Measurements from ENCODE around the gene PTPRN2. TPM values are rescaled to one million over a fixed set of nuclear protein-coding genes. Genes with fewer than 3 reads are reported as not detected.

The PTPRN2 gene
- total RNA-seq, 2 experiments from 2014 or later: 0.70 TPM; not detected in 1

DNA sequence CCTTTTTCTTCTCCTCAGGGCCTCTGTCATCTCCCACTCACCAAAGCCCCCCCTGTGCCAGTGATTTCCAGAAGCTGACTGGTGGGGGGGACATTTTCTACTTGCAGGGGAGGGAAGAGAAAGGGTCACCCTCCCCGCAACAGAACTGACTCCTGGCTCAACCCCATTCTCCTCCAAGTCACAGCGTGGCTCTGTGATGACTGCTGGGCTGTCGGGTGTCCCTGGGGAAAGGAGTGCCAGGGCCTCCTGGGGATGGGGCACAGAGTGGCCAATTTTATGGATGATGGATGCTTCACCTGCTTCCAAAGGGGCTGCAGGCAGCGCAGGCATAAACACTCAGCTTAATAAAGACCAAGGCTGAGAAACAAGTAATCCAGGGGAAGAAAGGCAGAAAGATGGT lies 523.0 kb downstream of the PTPRN2 start:
- intact Hi-C loops (cut with micrococcal nuclease; ENCODE audit: unreplicated experiment): no loop called here
- no peaks in the 10 kb centered on the region for H3K9me2 ChIP-seq (ENCODE audit: insufficient read depth, low read length)
- no peak overlapping the region for H2AFZ ChIP-seq (ENCODE audit: low read length)
- ChIA-PET CTCF (ENCODE audit: unreplicated experiment) (no interaction called here), POLR2A (no interaction called here)
- no peak overlapping the region for H3K4me2 ChIP-seq (ENCODE audit: low read length)
- TF ChIP-seq, protein P1, sequence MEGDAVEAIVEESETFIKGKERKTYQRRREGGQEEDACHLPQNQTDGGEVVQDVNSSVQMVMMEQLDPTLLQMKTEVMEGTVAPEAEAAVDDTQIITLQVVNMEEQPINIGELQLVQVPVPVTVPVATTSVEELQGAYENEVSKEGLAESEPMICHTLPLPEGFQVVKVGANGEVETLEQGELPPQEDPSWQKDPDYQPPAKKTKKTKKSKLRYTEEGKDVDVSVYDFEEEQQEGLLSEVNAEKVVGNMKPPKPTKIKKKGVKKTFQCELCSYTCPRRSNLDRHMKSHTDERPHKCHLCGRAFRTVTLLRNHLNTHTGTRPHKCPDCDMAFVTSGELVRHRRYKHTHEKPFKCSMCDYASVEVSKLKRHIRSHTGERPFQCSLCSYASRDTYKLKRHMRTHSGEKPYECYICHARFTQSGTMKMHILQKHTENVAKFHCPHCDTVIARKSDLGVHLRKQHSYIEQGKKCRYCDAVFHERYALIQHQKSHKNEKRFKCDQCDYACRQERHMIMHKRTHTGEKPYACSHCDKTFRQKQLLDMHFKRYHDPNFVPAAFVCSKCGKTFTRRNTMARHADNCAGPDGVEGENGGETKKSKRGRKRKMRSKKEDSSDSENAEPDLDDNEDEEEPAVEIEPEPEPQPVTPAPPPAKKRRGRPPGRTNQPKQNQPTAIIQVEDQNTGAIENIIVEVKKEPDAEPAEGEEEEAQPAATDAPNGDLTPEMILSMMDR (conservative IDR thresholded peaks at IDR 0.05; ENCODE audit: low read length): no peak
- no peak for TF ChIP-seq EZH2phosphoT487 (IDR thresholded peaks at IDR 0.05; ENCODE audit: borderline replicate concordance, low read depth, low read length)
- H3K9me3 ChIP-seq (ENCODE audit: low read length): no peaks in the 10 kb centered on the region
- H3K27ac ChIP-seq (ENCODE audit: low read depth, low read length, poor library complexity, severe bottlenecking): no peak overlapping the region
- H4K20me1 ChIP-seq (ENCODE audit: insufficient read depth, low read length): no peaks in the 10 kb centered on the region
- no peaks in the 10 kb centered on the region for H3K79me2 ChIP-seq (ENCODE audit: insufficient read depth, low read depth, low read length)
- no peaks in the 10 kb centered on the region for H3K4me1 ChIP-seq (ENCODE audit: insufficient read depth, low read length, poor library complexity, severe bottlenecking)
- no peak for DNase-seq (ENCODE audit: low spot score)
- no peak overlapping the region for H3K4me3 ChIP-seq (ENCODE audit: low read depth, low read length, poor library complexity, severe bottlenecking)
- H3K36me3 ChIP-seq (ENCODE audit: insufficient read depth, low read length): no peaks in the 10 kb centered on the region
- BruUV-seq (replicated peaks): no TSS peak

DNA sequence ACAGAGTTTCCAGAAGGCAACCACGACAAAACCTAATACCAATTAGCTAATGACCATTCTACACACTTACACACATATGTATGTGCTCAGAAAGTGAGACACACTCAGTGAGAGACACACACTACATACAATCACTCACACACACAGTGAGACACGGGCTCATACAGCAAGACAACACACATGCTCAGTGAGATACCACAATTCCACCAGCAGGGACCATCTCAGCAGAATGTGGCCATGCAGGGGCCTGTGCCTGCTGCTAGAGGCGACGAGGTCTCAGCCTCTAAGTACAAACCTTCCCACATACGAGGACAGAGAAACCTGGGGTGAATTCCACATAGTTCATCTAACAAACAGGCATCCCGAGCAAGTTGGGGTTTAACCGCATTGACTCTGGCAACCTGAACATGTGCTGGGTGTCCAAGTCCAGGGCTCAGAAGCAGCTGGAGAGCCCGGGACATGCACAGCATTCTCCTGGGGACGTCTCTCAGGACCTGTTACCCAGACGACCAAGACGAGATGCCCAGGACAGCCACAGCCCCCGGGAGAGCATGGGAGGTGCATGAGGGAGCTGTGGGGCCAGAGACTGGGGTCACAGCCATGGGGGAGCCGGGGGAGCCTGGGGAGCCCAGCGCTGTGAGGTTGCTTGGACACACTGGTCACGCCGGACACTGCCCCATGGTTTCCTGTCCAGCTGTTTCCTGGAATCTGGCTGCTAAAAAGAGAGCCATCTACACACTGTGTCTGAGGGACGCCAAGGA lies 523.6 kb downstream of the PTPRN2 start:
- Histone ChIP-seq H3K4me1 (ENCODE audit: insufficient read depth, low read length, poor library complexity, severe bottlenecking) (no peaks in the 10 kb centered on the region), H3K79me2 (ENCODE audit: insufficient read depth, low read depth, low read length) (no peaks in the 10 kb centered on the region), H3K27ac (ENCODE audit: low read depth, low read length, poor library complexity, severe bottlenecking) (no peak overlapping the region), H4K20me1 (ENCODE audit: insufficient read depth, low read length) (no peaks in the 10 kb centered on the region), H3K4me2 (ENCODE audit: low read length) (no peak overlapping the region), H3K9me3 (ENCODE audit: low read length) (no peaks in the 10 kb centered on the region), H3K4me3 (ENCODE audit: low read depth, low read length, poor library complexity, severe bottlenecking) (no peak overlapping the region), H3K9me2 (ENCODE audit: insufficient read depth, low read length) (no peaks in the 10 kb centered on the region), H3K36me3 (ENCODE audit: insufficient read depth, low read length) (no peaks in the 10 kb centered on the region), H2AFZ (ENCODE audit: low read length) (no peak overlapping the region)
- intact Hi-C loops (cut with micrococcal nuclease; ENCODE audit: unreplicated experiment): no loop called here
- POLR2A ChIA-PET: no interaction called here
- TF ChIP-seq, protein P1 (conservative IDR thresholded peaks at IDR 0.05; ENCODE audit: low read length): no peak
- TF ChIP-seq EZH2phosphoT487 (IDR thresholded peaks at IDR 0.05; ENCODE audit: borderline replicate concordance, low read depth, low read length): no peak
- no TSS peak for BruUV-seq (replicated peaks)
- DNase-seq (ENCODE audit: low spot score): no peak
- CTCF ChIA-PET (ENCODE audit: unreplicated experiment): no interaction called here

DNA sequence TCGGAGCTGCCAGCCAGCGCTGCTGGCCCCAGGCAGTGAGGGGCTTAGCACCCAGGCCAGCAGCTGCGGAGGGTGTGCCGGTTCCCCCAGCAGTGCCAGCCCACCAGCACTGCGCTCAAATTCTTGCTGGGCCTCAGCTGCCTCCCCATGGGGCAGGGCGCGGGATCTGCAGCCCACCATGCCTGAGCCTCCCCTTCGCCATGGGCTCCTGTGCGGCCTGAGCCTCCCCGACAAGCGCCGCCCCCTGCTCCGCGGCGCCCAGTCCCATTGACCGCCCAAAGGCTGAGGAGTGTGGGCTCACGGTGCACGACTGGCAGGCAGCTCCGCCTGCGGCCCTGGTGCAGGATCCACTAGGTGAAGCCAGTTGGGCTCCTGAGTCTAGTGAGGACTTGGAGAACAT lies 525.0 kb downstream of the PTPRN2 start:
- no peak for DNase-seq (ENCODE audit: low spot score)
- ChIA-PET CTCF (ENCODE audit: unreplicated experiment) (no interaction called here), POLR2A (no interaction called here)
- Histone ChIP-seq H2AFZ (ENCODE audit: low read length) (no peak overlapping the region), H3K4me3 (ENCODE audit: low read depth, low read length, poor library complexity, severe bottlenecking) (no peak overlapping the region), H3K4me2 (ENCODE audit: low read length) (no peak overlapping the region), H3K4me1 (ENCODE audit: insufficient read depth, low read length, poor library complexity, severe bottlenecking) (no peaks in the 10 kb centered on the region), H4K20me1 (ENCODE audit: insufficient read depth, low read length) (no peaks in the 10 kb centered on the region), H3K79me2 (ENCODE audit: insufficient read depth, low read depth, low read length) (no peaks in the 10 kb centered on the region), H3K36me3 (ENCODE audit: insufficient read depth, low read length) (no peaks in the 10 kb centered on the region), H3K9me2 (ENCODE audit: insufficient read depth, low read length) (no peaks in the 10 kb centered on the region), H3K27ac (ENCODE audit: low read depth, low read length, poor library complexity, severe bottlenecking) (no peak overlapping the region), H3K9me3 (ENCODE audit: low read length) (no peaks in the 10 kb centered on the region)
- BruUV-seq (replicated peaks): no TSS peak
- TF ChIP-seq, protein P1 (conservative IDR thresholded peaks at IDR 0.05; ENCODE audit: low read length): no peak
- TF ChIP-seq EZH2phosphoT487 (IDR thresholded peaks at IDR 0.05; ENCODE audit: borderline replicate concordance, low read depth, low read length): no peak
- intact Hi-C loops (cut with micrococcal nuclease; ENCODE audit: unreplicated experiment): no loop called here

Data from OCI-LY7 (cell line).